ENCODE data around the gene NDUFA8.

NDUFA8 gene

GRCh38 chr9:122134822-122135528, 24.6 kb downstream of the NDUFA8 start:
- DNase-seq = no peak

GRCh38 chr9:122133984-122134535, 25.5 kb downstream of the NDUFA8 start:
- no peak for DNase-seq

GRCh38 chr9:122133263-122133983, 26.2 kb downstream of the NDUFA8 start:
- DNase-seq = no peak

- no peak for DNase-seq
Measured at GRCh38 chr9:122132539-122132938, 27.0 kb downstream of the NDUFA8 start.

GRCh38 chr9:122131401-122132001, 28.1 kb downstream of the NDUFA8 start:
- no peak for DNase-seq

- no peak for DNase-seq
Measured at GRCh38 chr9:122130837-122131236, 28.7 kb downstream of the NDUFA8 start.

- DNase-seq = no peak
Measured at GRCh38 chr9:122129969-122130368, 29.6 kb downstream of the NDUFA8 start.

GRCh38 chr9:122128969-122129343, 30.6 kb downstream of the NDUFA8 start:
- DNase-seq = no peak

- no peak for DNase-seq
Measured at GRCh38 chr9:122128007-122128968, 31.3 kb downstream of the NDUFA8 start.

- no peak for DNase-seq
Measured at GRCh38 chr9:122127396-122127798, 32.2 kb downstream of the NDUFA8 start.

GRCh38 chr9:122126331-122127261, 33.0 kb downstream of the NDUFA8 start:
- DNase-seq = peak; percentile 71

- DNase-seq = no peak
Measured at GRCh38 chr9:122125509-122126330, 33.9 kb downstream of the NDUFA8 start.

- DNase-seq = peak; percentile 69
Measured at GRCh38 chr9:122125158-122125508, 34.4 kb downstream of the NDUFA8 start.

GRCh38 chr9:122124528-122124927, 35.1 kb downstream of the NDUFA8 start:
- no peak for DNase-seq

GRCh38 chr9:122124048-122124447, 35.5 kb downstream of the NDUFA8 start:
- no peak for DNase-seq

- peak; percentile 48 for DNase-seq
Measured at GRCh38 chr9:122122903-122123632, 36.5 kb downstream of the NDUFA8 start.

- DNase-seq = no peak
Measured at GRCh38 chr9:122122468-122122867, 37.1 kb downstream of the NDUFA8 start.

GRCh38 chr9:122121931-122122330, 37.6 kb downstream of the NDUFA8 start:
- DNase-seq = no peak

- DNase-seq = no peak
Measured at GRCh38 chr9:122121391-122121790, 38.2 kb downstream of the NDUFA8 start.

Measured in fibroblast of skin of abdomen (primary cell).